Measurements from ENCODE around the gene CHTOP. TPM values are rescaled to one million over a fixed set of nuclear protein-coding genes. Genes with fewer than 3 reads are reported as not detected.

The CHTOP gene
- total and polyA plus RNA-seq, 2 experiments from 2014 or later, result 73.4 to 97.8 TPM

GRCh38 chr1:153607381-153607780, 26.5 kb upstream of the CHTOP start:
- Mint-ChIP-seq H3K4me3 (no peak overlapping the region), H3K9me3 (no peaks in the 10 kb centered on the region), H3K27me3 (ENCODE audit: insufficient read depth, low read depth, poor library complexity) (peaks cover 7% of the 10 kb centered on the region), H3K36me3 (ENCODE audit: low read depth) (no peaks in the 10 kb centered on the region; the same call in 1 of the 3 replicates), H3K4me1 (peaks cover 40% of the 10 kb centered on the region), H3K27ac (no peak overlapping the region)
- H3K27ac ChIP-seq (ENCODE audit: low read depth), result no peak overlapping the region
- no peaks in the 10 kb centered on the region for H3K36me3 ChIP-seq (ENCODE audit: insufficient read depth)
- TF ChIP-seq, protein P1, sequence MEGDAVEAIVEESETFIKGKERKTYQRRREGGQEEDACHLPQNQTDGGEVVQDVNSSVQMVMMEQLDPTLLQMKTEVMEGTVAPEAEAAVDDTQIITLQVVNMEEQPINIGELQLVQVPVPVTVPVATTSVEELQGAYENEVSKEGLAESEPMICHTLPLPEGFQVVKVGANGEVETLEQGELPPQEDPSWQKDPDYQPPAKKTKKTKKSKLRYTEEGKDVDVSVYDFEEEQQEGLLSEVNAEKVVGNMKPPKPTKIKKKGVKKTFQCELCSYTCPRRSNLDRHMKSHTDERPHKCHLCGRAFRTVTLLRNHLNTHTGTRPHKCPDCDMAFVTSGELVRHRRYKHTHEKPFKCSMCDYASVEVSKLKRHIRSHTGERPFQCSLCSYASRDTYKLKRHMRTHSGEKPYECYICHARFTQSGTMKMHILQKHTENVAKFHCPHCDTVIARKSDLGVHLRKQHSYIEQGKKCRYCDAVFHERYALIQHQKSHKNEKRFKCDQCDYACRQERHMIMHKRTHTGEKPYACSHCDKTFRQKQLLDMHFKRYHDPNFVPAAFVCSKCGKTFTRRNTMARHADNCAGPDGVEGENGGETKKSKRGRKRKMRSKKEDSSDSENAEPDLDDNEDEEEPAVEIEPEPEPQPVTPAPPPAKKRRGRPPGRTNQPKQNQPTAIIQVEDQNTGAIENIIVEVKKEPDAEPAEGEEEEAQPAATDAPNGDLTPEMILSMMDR (conservative IDR thresholded peaks at IDR 0.05; ENCODE audit: low read depth in 2 of 2), result no peak
- TF ChIP-seq CREB1 (CRISPR knock-in tag; IDR thresholded peaks at IDR 0.05; ENCODE audit: low read depth) (no peak), ZNF462 (CRISPR knock-in tag; IDR thresholded peaks at IDR 0.05) (no peak), EZH2 (IDR thresholded peaks at IDR 0.05; ENCODE audit: low read depth, unreplicated experiment) (no peak), REST (IDR thresholded peaks at IDR 0.05; ENCODE audit: unreplicated experiment) (no peak), NANOG (IDR thresholded peaks at IDR 0.05; ENCODE audit: borderline replicate concordance) (no peak), ZNF114 (CRISPR knock-in tag; IDR thresholded peaks at IDR 0.05) (no peak), JUNB (IDR thresholded peaks at IDR 0.05; ENCODE audit: unreplicated experiment) (no peak), ZNF331 (CRISPR knock-in tag; IDR thresholded peaks at IDR 0.05; ENCODE audit: low read depth) (no peak), POLR2AphosphoS5 (IDR thresholded peaks at IDR 0.05; ENCODE audit: low read depth) (no peak), STAT1 (IDR thresholded peaks at IDR 0.05; ENCODE audit: unreplicated experiment) (no peak), EZH2phosphoT487 (IDR thresholded peaks at IDR 0.05; ENCODE audit: unreplicated experiment) (no peak)
- TF ChIP-seq, protein P2, sequence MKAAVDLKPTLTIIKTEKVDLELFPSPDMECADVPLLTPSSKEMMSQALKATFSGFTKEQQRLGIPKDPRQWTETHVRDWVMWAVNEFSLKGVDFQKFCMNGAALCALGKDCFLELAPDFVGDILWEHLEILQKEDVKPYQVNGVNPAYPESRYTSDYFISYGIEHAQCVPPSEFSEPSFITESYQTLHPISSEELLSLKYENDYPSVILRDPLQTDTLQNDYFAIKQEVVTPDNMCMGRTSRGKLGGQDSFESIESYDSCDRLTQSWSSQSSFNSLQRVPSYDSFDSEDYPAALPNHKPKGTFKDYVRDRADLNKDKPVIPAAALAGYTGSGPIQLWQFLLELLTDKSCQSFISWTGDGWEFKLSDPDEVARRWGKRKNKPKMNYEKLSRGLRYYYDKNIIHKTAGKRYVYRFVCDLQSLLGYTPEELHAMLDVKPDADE (IDR thresholded peaks at IDR 0.05), result no peak
- ATAC-seq (no peak), DNase-seq (ENCODE audit: low spot score) (no peak)
- H3K4me2 ChIP-seq, result no peak overlapping the region
- no peaks in the 10 kb centered on the region for H4K20me1 ChIP-seq (replicated peaks; ENCODE audit: insufficient read depth)
- H3K27me3 ChIP-seq (ENCODE audit: insufficient read depth), result no peaks in the 10 kb centered on the region
- peaks cover 40% of the 10 kb centered on the region for H3K4me1 ChIP-seq (ENCODE audit: insufficient read depth)
- H3K4me3 ChIP-seq, result no peak overlapping the region
- H2AFZ ChIP-seq, result no peak overlapping the region
- H3K79me2 ChIP-seq (replicated peaks; ENCODE audit: insufficient read depth), result no peaks in the 10 kb centered on the region
- H3F3A ChIP-seq (replicated peaks; ENCODE audit: low read depth), result no peaks in the 10 kb centered on the region; the same call in 1 of the 2 replicates
- no peaks in the 10 kb centered on the region for H3K9me2 ChIP-seq (ENCODE audit: insufficient read depth)
